Activated naive CD8-positive, alpha-beta T cell treated with anti-CD3 and anti-CD28 coated beads, Interleukin-2, amount 10 ng/mL, durations not matched to agents 7 days and 5 days (primary cell): Measurements from ENCODE around the gene RAPGEF2. TPM values are rescaled to one million over a fixed set of nuclear protein-coding genes. Genes with fewer than 3 reads are reported as not detected.

ENCODE experiments used
- ATAC-seq: fragments of 150-1000 bp; cut with Tn5 transposase; one replicate; pipeline ENCODE4 v1.10.0; 2021; ENCODE audit warnings: low read depth, moderate library complexity
- POLR2A ChIA-PET: fragments of 350-600 bp; sonication (Branson Sonifier 250); formaldehyde crosslinking; loops from one replicate; lab custom pipeline; 2021; ENCODE audit warnings: antibody characterized with exemption; lab: Charles Lee
- DNase-seq: peaks from one replicate; pipeline ENCODE4 v3.0.0; 2021
- H3K27ac Mint-ChIP-seq: one replicate; pipeline ENCODE4 v1.8.0; 2022; ENCODE audit warnings: mild to moderate bottlenecking, mixed read lengths
- H3K27me3 Mint-ChIP-seq: one replicate; pipeline ENCODE4 v1.8.0; 2022; ENCODE audit warnings: mild to moderate bottlenecking, moderate library complexity, mixed read lengths
- H3K36me3 Mint-ChIP-seq: one replicate; pipeline ENCODE4 v1.8.0; 2021; ENCODE audit warnings: mild to moderate bottlenecking, mixed read lengths
- H3K4me1 Mint-ChIP-seq: one replicate; pipeline ENCODE4 v1.8.0; 2021; ENCODE audit warnings: mixed read lengths
- H3K4me3 Mint-ChIP-seq: one replicate; pipeline ENCODE4 v1.8.0; 2022; ENCODE audit warnings: mild to moderate bottlenecking, moderate library complexity, mixed read lengths
- H3K9me3 Mint-ChIP-seq: one replicate; pipeline ENCODE4 v1.8.0; 2021; ENCODE audit warnings: mixed read lengths
- total RNA-seq, 2 experiments: library from RNA; stranded (reverse); gene quantifications; one replicate each; pipeline ENCODE4 v1.2.3, GENCODE V29; 2021

The RAPGEF2 gene
- total RNA-seq, 2 experiments from 2014 or later, result 23.2 to 24.1 TPM

DNA sequence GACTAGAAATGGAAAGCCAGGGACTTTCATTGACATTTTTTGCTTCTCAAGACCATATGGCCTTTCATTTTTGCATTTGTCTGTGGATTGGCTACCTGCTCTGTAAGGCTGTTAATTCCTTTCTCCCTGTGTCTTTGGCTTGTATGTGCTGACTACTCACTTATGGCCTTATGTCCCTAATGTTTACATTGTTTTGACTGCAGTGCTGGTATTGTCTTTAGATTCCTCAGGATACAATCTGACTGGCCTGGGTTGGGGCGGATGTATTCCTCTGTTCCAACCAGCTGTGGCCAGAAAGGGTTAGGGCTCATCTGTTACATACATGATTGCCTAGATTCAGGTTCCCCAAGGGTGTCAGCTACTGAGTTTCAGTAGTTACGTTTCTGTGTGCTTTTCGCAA is 108.1 kb downstream of the RAPGEF2 start:
- Mint-ChIP-seq H3K27me3 (no peaks in the 10 kb centered on the region), H3K9me3 (no peaks in the 10 kb centered on the region), H3K4me3 (no peak overlapping the region), H3K4me1 (peaks cover 18% of the 10 kb centered on the region), H3K27ac (no peak overlapping the region), H3K36me3 (peaks cover 10% of the 10 kb centered on the region)
- ATAC-seq (no peak), DNase-seq (no peak)
- POLR2A ChIA-PET, result no interaction called here

DNA sequence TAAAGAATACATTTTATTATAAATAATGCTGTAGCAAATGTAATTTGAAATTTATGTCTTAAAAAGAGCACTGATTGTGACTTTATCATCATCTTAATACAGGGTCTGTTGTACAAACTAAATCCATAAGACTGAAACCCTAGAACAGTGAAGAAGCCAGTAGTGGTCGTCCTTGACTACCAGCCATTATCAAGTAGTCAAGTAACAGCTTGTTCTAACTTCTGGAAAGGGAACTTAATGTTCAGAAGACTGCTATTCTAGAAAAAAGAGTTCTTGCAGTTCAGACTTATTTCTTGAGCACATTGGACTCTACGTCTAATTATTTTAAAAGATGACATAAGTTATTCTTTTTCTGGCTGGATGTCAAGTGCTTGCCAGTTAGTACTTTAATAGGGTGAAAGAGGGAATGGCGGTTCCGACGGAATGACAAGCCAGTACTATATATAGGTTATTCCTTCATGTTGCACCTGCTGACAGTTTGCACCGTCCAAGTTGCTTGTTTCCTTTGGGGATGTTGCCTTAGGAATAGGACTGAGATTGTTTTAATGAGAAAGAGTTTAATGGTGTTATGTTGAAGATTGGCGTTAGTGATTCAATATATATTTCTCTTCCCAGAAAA is 109.9 kb downstream of the RAPGEF2 start:
- Mint-ChIP-seq H3K27ac (no peak overlapping the region), H3K4me1 (peaks cover 4% of the 10 kb centered on the region), H3K27me3 (no peaks in the 10 kb centered on the region), H3K4me3 (no peak overlapping the region), H3K36me3 (peaks cover 10% of the 10 kb centered on the region), H3K9me3 (no peaks in the 10 kb centered on the region)
- ATAC-seq (no peak), DNase-seq (no peak)
- POLR2A ChIA-PET, result no interaction called here

DNA sequence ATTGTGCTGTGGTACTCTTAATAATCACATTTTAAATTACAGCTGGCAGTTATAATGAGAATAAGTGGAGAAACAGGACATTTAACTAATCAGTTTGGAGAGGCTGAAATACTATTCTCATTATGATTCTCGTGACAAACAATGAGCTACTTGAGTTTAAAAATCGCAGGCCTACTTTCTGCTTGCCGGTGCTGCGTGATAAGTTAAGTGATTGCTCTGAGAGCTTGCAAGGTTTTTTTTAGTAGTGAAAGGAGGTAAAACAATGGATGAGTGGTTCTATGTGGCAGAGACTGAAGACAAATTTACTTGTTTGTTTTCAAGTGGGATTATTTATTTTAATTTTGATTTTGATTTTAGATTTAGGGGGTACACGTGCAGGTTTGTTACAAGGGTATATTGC is 114.0 kb downstream of the RAPGEF2 start:
- Mint-ChIP-seq H3K27ac (no peak overlapping the region), H3K27me3 (no peaks in the 10 kb centered on the region), H3K4me3 (no peak overlapping the region), H3K36me3 (no peaks in the 10 kb centered on the region), H3K9me3 (no peaks in the 10 kb centered on the region), H3K4me1 (no peaks in the 10 kb centered on the region)
- ATAC-seq, result no peak
- POLR2A ChIA-PET, result no interaction called here
- no peak for DNase-seq

DNA sequence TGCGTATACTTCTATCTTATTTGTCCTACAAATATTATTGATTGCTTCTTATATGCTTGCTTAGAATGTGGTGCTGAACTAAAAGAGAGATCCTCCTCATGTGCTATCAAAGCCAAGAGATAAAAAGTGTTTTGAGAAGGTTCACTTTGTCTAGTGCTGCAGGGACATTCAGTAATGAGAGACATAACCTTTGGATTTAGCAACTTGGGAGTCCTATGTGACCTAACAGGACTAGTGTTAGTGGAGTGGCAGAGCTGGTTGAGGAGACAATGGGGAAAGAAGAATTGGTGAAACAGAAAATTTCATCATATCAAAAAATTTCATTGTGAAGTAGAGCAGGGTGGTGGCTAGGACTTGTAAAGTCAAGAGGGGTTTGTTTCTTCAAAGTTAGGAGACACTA is 117.0 kb downstream of the RAPGEF2 start:
- Mint-ChIP-seq H3K27me3 (peaks cover 3% of the 10 kb centered on the region), H3K9me3 (peaks cover 2% of the 10 kb centered on the region), H3K36me3 (no peaks in the 10 kb centered on the region), H3K27ac (no peak overlapping the region), H3K4me3 (no peak overlapping the region), H3K4me1 (no peaks in the 10 kb centered on the region)
- POLR2A ChIA-PET, result no interaction called here
- no peak for ATAC-seq
- no peak for DNase-seq

DNA sequence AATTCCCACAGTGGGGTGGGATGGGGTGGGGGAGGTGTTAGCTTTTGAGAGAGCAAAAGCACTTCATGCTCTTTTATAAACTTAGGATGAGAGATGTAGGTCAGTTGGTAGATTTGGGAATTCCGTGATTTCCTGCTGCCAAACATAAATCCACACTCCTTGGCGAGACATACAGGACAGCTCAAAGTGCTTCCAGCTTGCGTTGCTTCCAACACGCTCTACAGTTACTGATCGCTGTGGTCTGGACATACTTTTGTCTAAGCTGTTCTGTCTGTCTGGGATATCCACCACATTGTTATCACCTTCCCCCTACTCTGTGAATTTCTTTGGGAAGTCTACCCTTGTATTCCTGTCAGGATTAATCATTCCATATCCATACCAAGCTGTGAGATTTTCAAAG is 117.5 kb downstream of the RAPGEF2 start:
- H3K4me3 Mint-ChIP-seq, result no peak overlapping the region
- peaks cover 2% of the 10 kb centered on the region for H3K9me3 Mint-ChIP-seq
- H3K27ac Mint-ChIP-seq, result no peak overlapping the region
- ATAC-seq (no peak), DNase-seq (no peak)
- POLR2A ChIA-PET, result no interaction called here
- H3K4me1 Mint-ChIP-seq, result no peaks in the 10 kb centered on the region
- peaks cover 3% of the 10 kb centered on the region for H3K27me3 Mint-ChIP-seq
- H3K36me3 Mint-ChIP-seq, result no peaks in the 10 kb centered on the region

DNA sequence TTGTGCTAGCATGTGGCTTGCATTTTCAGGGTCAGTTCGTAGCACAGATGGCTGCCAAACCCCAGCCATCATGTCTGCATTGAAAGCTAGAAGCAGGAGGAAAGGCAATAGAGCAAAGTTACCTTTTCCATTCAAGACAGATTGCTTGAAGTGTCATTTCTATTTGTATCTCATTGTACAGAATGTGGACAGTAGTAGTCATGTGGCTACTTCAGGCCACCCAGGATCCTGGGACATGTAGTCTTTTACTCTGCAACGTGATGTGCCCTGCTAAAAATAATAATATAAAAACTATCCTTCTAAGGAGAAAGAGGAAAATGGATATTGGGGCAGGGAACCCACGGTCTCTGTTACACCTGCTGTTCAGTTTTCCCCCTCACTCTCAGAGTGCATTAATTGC is 118.4 kb downstream of the RAPGEF2 start:
- no peak overlapping the region for H3K27ac Mint-ChIP-seq
- ATAC-seq (no peak), DNase-seq (no peak)
- H3K27me3 Mint-ChIP-seq, result peaks cover 3% of the 10 kb centered on the region
- POLR2A ChIA-PET, result interaction anchor here (0.5 kb wide), 1 partner anchor 29 kb away, joined by 4 read pairs; no protein-coding TSS in a partner anchor
- no peak overlapping the region for H3K4me3 Mint-ChIP-seq
- no peaks in the 10 kb centered on the region for H3K36me3 Mint-ChIP-seq
- peaks cover 2% of the 10 kb centered on the region for H3K4me1 Mint-ChIP-seq
- peaks cover 2% of the 10 kb centered on the region for H3K9me3 Mint-ChIP-seq

DNA sequence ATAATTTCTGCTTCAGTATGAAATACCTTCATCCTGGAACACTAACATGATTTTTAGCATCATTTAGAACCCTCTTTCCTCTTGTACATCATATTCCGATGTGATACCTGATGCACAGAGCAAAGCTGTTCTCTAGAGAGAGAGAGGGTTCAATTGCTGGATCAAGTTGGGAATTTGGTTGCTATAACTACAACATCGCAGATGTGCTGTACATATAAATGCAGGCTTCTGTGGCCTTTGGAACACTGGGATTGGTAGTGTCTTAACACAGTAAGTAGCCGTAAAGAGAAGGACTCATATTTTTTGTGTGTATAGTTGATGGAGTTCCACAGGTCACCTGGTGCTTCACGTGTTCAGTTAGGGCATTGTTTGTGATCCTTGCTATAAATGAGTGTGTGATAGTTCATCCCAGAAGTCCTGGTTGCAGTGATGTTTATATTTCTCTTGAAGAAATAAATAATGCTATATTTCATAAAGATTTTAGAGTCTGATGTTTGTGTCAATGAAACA is 119.2 kb downstream of the RAPGEF2 start:
- Mint-ChIP-seq H3K27me3 (peaks cover 3% of the 10 kb centered on the region), H3K4me1 (peaks cover 3% of the 10 kb centered on the region), H3K36me3 (no peaks in the 10 kb centered on the region), H3K27ac (no peak overlapping the region), H3K4me3 (no peak overlapping the region), H3K9me3 (peaks cover 2% of the 10 kb centered on the region)
- DNase-seq, result no peak
- no peak for ATAC-seq
- POLR2A ChIA-PET, result no interaction called here

DNA sequence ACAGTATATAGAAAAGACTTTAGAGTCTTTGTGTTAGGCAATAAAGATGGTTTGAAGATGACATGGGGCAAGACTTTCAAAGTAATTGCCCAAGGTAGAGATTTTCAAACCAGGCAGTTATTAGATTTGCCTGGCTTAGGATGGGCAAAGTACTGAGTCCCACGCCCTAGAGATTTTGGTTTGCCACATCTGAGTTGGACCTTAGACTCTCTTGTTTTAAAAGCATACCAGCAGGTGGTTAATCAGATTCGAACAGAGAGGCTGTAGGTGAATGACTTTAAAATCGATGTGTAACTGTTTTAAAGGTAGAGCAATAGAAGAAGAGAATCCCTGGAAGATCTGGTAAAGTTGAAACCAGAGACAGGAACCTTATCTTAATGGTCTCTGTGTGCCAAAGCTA is 121.5 kb downstream of the RAPGEF2 start:
- H3K27ac Mint-ChIP-seq, result no peak overlapping the region
- H3K4me1 Mint-ChIP-seq, result peaks cover 3% of the 10 kb centered on the region
- peaks cover 2% of the 10 kb centered on the region for H3K9me3 Mint-ChIP-seq
- no peak overlapping the region for H3K4me3 Mint-ChIP-seq
- peaks cover 3% of the 10 kb centered on the region for H3K27me3 Mint-ChIP-seq
- DNase-seq (no peak), ATAC-seq (no peak)
- H3K36me3 Mint-ChIP-seq, result no peaks in the 10 kb centered on the region
- POLR2A ChIA-PET, result no interaction called here

DNA sequence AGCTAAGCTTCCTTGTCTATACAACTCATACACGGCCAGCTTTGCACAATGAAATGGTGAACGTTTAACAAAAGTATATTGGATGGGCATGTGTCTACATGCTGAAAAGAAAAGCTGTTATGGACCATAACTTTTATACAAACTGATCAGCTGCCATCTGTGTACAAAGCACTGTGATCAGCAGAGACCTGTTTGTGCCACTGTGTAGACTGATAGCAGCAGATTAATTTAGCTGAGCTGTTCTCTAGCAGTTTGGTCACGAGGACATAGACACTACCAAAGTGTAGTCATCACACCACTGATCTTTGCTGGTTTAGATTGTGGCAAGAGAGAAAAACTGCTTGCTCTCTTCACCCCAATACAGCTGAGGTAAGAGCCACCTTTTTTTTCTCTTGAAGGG is 124.5 kb downstream of the RAPGEF2 start:
- DNase-seq (no peak), ATAC-seq (no peak)
- Mint-ChIP-seq H3K27ac (no peak overlapping the region), H3K4me3 (no peak overlapping the region), H3K4me1 (peaks cover 3% of the 10 kb centered on the region), H3K27me3 (peaks cover 3% of the 10 kb centered on the region), H3K36me3 (peaks cover 2% of the 10 kb centered on the region), H3K9me3 (peaks cover 2% of the 10 kb centered on the region)
- POLR2A ChIA-PET, result no interaction called here

DNA sequence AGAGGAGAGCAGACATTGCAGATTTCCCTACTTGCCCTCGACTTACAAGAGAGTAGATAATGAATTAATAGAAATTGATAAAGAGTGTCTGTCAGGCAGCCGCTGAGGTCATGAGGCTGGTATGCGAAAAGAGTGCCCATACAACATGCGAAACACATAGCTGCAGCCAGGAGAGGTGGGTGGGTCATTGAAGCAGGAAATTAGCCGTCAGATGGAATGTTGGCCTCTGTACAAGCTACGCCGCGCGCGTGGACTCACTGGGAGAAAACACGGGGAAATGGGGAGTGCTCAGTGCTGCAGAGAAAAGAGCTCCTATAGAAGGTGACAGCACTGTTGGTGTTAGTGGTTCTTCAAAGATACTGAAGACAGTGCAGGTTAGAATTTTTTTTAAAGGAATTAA is 125.1 kb downstream of the RAPGEF2 start:
- POLR2A ChIA-PET, result no interaction called here
- ATAC-seq (no peak), DNase-seq (no peak)
- H3K9me3 Mint-ChIP-seq, result peaks cover 2% of the 10 kb centered on the region
- H3K27me3 Mint-ChIP-seq, result peaks cover 3% of the 10 kb centered on the region
- peaks cover 7% of the 10 kb centered on the region for H3K4me1 Mint-ChIP-seq
- no peak overlapping the region for H3K4me3 Mint-ChIP-seq
- H3K27ac Mint-ChIP-seq, result no peak overlapping the region
- peaks cover 2% of the 10 kb centered on the region for H3K36me3 Mint-ChIP-seq

DNA sequence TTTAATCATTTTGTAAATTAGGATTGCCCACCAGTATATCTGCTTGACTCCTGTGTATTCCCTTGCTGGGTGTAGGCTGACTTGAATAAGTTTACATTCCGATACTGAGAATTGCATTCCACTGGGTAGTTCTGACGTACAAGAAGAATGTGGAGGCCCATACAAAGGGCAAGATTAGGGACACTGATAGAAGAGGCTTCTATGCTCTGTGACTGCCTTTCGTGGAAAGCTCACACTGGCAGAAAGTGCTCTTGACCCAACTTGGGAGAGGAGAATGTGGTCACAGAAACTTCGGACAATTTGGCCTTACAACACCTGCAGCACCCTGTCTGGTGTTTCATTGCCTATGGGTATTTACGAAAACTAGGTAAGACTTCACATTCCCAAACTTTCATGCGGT is 126.3 kb downstream of the RAPGEF2 start:
- DNase-seq (no peak), ATAC-seq (no peak)
- Mint-ChIP-seq H3K27ac (no peak overlapping the region), H3K36me3 (peaks cover 6% of the 10 kb centered on the region), H3K27me3 (peaks cover 3% of the 10 kb centered on the region), H3K4me3 (no peak overlapping the region), H3K9me3 (peaks cover 2% of the 10 kb centered on the region), H3K4me1 (peaks cover 9% of the 10 kb centered on the region)
- POLR2A ChIA-PET, result no interaction called here

DNA sequence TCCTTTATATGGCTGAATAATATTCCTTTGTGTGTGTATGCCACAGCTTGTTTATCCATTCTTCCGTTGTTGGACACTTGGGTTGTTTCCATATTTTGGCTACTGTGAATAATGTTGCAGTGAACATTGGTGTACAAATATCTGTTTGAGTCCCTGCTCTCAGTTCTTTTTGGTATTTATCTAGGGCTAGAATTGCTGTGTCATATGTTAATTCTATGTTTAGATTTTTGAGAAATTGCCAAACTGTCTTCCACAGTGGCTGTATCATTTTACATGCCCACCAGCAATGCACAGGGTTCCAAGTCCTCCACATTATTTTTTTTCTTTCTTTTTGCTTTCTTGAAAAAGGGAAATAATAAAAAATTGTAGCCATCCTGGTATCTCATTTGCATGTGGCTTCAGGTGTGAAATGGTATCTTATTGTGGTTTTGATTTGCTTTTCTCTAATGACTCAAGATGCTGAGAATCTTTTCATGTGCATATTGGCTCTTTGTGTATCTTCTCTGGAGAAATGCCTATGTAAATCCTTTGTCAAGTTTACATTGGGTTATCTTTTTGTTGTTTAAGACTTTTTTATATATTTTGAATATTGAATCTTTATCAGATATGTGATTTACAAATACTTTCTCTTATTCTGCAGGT is 129.7 kb downstream of the RAPGEF2 start:
- Mint-ChIP-seq H3K9me3 (no peaks in the 10 kb centered on the region), H3K4me1 (peaks cover 6% of the 10 kb centered on the region), H3K36me3 (peaks cover 6% of the 10 kb centered on the region), H3K4me3 (no peak overlapping the region), H3K27me3 (no peaks in the 10 kb centered on the region), H3K27ac (no peak overlapping the region)
- POLR2A ChIA-PET, result no interaction called here
- DNase-seq, result no peak
- ATAC-seq, result no peak

DNA sequence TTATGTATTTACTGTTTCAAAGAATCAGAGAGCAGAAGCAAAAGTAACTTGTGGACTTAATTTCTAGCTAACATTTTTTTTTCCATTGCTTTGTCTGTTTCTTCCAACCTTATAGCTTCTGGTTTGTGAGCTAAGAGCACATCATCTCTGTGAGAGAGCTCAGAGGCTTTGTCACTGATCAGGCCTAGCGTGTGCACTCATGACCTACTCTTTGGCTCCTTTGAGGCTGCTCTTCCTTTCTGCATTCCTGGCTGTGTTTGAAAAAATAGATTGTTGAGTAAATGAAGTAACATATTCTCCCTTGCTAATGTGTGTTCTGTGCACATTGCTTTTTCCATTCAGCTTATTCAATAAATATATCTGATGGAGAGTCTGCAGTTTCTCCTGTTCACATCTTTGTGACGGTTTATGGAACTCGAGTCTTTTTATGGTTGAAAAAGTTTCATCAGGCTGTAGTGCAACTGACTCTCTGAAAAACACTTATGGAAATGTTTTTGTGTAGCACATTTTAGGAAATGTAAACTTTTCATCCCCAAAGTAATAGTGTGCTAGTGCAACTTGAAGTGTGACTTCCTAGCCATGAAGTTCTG is 133.0 kb downstream of the RAPGEF2 start:
- POLR2A ChIA-PET, result interaction anchor here (0.5 kb wide), 2 partner anchors 13 to 54 kb away, joined by 3 to 6 read pairs; no protein-coding TSS in a partner anchor
- H3K4me1 Mint-ChIP-seq, result peaks cover 7% of the 10 kb centered on the region

DNA sequence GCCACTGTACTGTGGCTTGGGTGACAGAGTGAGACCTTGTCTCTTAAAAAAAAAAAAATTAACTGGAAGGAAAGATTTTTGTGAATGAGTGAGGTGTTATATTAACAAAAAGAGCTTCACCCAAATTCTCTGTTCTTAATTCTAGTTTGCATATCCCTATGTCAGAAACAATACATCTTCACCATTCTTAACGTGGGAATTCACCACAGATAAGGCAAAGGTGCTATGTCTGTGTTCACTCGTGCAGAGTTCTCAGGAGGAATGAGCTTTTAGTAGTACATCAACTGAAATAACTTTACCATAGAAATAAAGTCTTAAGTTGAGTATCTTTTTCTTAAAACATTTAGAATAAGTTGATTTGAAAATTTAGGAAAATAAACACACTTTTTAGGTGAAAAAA is 135.1 kb downstream of the RAPGEF2 start:
- Mint-ChIP-seq H3K4me3 (no peak overlapping the region), H3K27me3 (no peaks in the 10 kb centered on the region), H3K9me3 (no peaks in the 10 kb centered on the region), H3K27ac (no peak overlapping the region), H3K4me1 (peaks cover 3% of the 10 kb centered on the region), H3K36me3 (peaks cover 9% of the 10 kb centered on the region)
- POLR2A ChIA-PET, result no interaction called here
- DNase-seq, result no peak
- ATAC-seq, result no peak

More for the DNA sequence above, 133.0 kb downstream of the RAPGEF2 start:
- peaks cover 8% of the 10 kb centered on the region for H3K36me3 Mint-ChIP-seq
- ATAC-seq, result no peak
- H3K9me3 Mint-ChIP-seq, result no peaks in the 10 kb centered on the region
- H3K27me3 Mint-ChIP-seq, result no peaks in the 10 kb centered on the region
- no peak overlapping the region for H3K4me3 Mint-ChIP-seq
- H3K27ac Mint-ChIP-seq, result no peak overlapping the region
- no peak for DNase-seq
